T-cell (primary cell): ENCODE results near the gene FLNB. TPM values are rescaled to one million over a fixed set of nuclear protein-coding genes. Genes with fewer than 3 reads are reported as not detected.

Source experiments
- ATAC-seq, 4 experiments: fragments of 200-7000 bp in 3 of 4; fragments of 150-1000 bp in 1 of 4; cut with Tn5 transposase; replicated peaks in 1 of 4; 1 replicate in 3 of 4; 2 replicates in 1 of 4; pipeline ENCODE4 v1.10.0; 2021; ENCODE audit warnings: moderate library complexity in 3 of 4, mild to moderate bottlenecking in 2 of 4, moderate number of reproducible peaks in 1 of 4
- CTCF ChIA-PET, 2 donors: fragments of 300-600 bp; sonication (Branson Sonifier 250); formaldehyde crosslinking; loops; one replicate each; lab custom pipeline; 2022; ENCODE audit warnings: antibody characterized with exemption in 2 of 2; lab: Charles Lee
- POLR2A ChIA-PET, 2 donors: fragments of 300-600 bp; sonication (Branson Sonifier 250); formaldehyde crosslinking; loops; one replicate each; lab custom pipeline; 2022; ENCODE audit warnings: antibody characterized with exemption in 2 of 2; lab: Charles Lee
- DNase-seq, 35 experiments: peaks; one replicate each; pipeline versions ENCODE4 v3.0.0 to v3.0.0-alpha.2; 2013 to 2023
- H3K27ac ChIP-seq: one replicate; pipeline ENCODE4 v1.5.1; 2013; ENCODE audit warnings: low read length
- H3K27me3 ChIP-seq, 2 experiments: replicated peaks in 1 of 2; 1 replicate in 1 of 2; 2 replicates in 1 of 2; pipeline versions ENCODE4 v1.6.1 to v1.7.0; 2013; ENCODE audit warnings: low read length in 1 of 2, mixed read lengths in 1 of 2; ENCODE audit not compliant: control insufficient read depth in 2 of 2, insufficient read depth in 2 of 2; ENCODE audit errors: extremely low read depth in 1 of 2
- H3K36me3 ChIP-seq, 2 donors: 1 replicate in 1 of 2; 2 replicates in 1 of 2; pipeline versions ENCODE4 v1.6.1 to v1.7.0; 2013; ENCODE audit warnings: low read length in 1 of 2; ENCODE audit not compliant: control insufficient read depth in 2 of 2, insufficient read depth in 1 of 2; ENCODE audit errors: extremely low read depth in 1 of 2
- H3K4me1 ChIP-seq, 2 experiments: 1 replicate in 1 of 2; 2 replicates in 1 of 2; pipeline versions ENCODE4 v1.6.1 to v1.7.0; 2013; ENCODE audit warnings: low read length in 2 of 2, mixed read lengths in 1 of 2; ENCODE audit not compliant: insufficient read depth in 2 of 2, control insufficient read depth in 1 of 2; ENCODE audit errors: extremely low read depth in 1 of 2
- H3K4me3 ChIP-seq, 2 donors: 1 replicate in 1 of 2; 2 replicates in 1 of 2; pipeline versions ENCODE4 v1.5.1 to v1.7.0; 2013; ENCODE audit warnings: mild to moderate bottlenecking in 2 of 2, low read length in 1 of 2, moderate library complexity in 1 of 2; ENCODE audit not compliant: control insufficient read depth in 1 of 2; ENCODE audit errors: extremely low read depth in 1 of 2
- H3K9me3 ChIP-seq: 2 replicates; pipeline ENCODE4 v1.7.0; 2013
- H3K27ac Mint-ChIP-seq, 2 donors: one replicate each; pipeline ENCODE4 v1.8.0; 2020 to 2021; ENCODE audit warnings: mild to moderate bottlenecking in 2 of 2, mixed read lengths in 2 of 2
- H3K27me3 Mint-ChIP-seq, 2 donors: one replicate each; pipeline ENCODE4 v1.8.0; 2021 to 2022; ENCODE audit warnings: mixed read lengths in 2 of 2
- H3K36me3 Mint-ChIP-seq: one replicate; pipeline ENCODE4 v1.8.0; 2021; ENCODE audit warnings: mixed read lengths
- H3K4me1 Mint-ChIP-seq, 3 donors: one replicate each; pipeline ENCODE4 v1.8.0; 2020 to 2022; ENCODE audit warnings: mixed read lengths in 3 of 3, mild to moderate bottlenecking in 1 of 3
- H3K4me3 Mint-ChIP-seq, 3 donors: one replicate each; pipeline ENCODE4 v1.8.0; 2020 to 2022; ENCODE audit warnings: mild to moderate bottlenecking in 3 of 3, mixed read lengths in 3 of 3, moderate library complexity in 3 of 3
- H3K9me3 Mint-ChIP-seq, 3 donors: one replicate each; pipeline ENCODE4 v1.8.0; 2020 to 2022; ENCODE audit warnings: mixed read lengths in 3 of 3
- WGBS: methylation state at CpG from one replicate; pipeline ENCODE4 v1.1.5; 2013; ENCODE audit warnings: missing lambda C conversion rate; ENCODE audit not compliant: insufficient coverage; 5-methylcytosine and 5-hydroxymethylcytosine counted together
- total RNA-seq, 35 experiments: library from RNA in 6 of 35; stranded (reverse) in 6 of 35; fragments of 120-200 nt in 1 of 35; gene quantifications; one replicate each; pipeline versions ENCODE4 v1.2.1 to v1.2.4 and lab custom pipeline; 2013 to 2026

The FLNB gene
- total RNA-seq, 5 donors from 2014 or later (not counting 1 experiment from before 2014, with no cell fraction given): 37.0 to 79.7 (median 39.4) TPM

GRCh38 chr3:58153371-58153770 lies 145.1 kb downstream of the FLNB start:
- no peaks in the 10 kb centered on the region for H3K4me1 Mint-ChIP-seq
- Histone ChIP-seq H3K4me1 (no peaks in the 10 kb centered on the region), H3K27ac (no peak overlapping the region), H3K36me3 (peaks cover 14 to 69% of the 10 kb centered on the region in 2 donors), H3K9me3 (no peaks in the 10 kb centered on the region), H3K4me3 (no peak overlapping the region), H3K27me3 (no peaks in the 10 kb centered on the region)
- H3K27me3 Mint-ChIP-seq: no peaks in the 10 kb centered on the region
- DNase-seq (no peak), ATAC-seq (no peak)
- ChIA-PET CTCF (no interaction called here), POLR2A (no interaction called here)
- H3K9me3 Mint-ChIP-seq: no peaks in the 10 kb centered on the region
- 97% methylated on average over 16 of the region's 16 CpGs for WGBS
- no peak overlapping the region for H3K27ac Mint-ChIP-seq
- no peak overlapping the region for H3K4me3 Mint-ChIP-seq
- H3K36me3 Mint-ChIP-seq: peaks cover 66% of the 10 kb centered on the region

- Histone ChIP-seq H3K4me3 (no peak overlapping the region), H3K36me3 (peaks cover 11 to 62% of the 10 kb centered on the region in 2 donors), H3K4me1 (no peaks in the 10 kb centered on the region), H3K27ac (no peak overlapping the region), H3K9me3 (no peaks in the 10 kb centered on the region), H3K27me3 (no peaks in the 10 kb centered on the region)
- ChIA-PET CTCF (no interaction called here), POLR2A (no interaction called here)
- Mint-ChIP-seq H3K4me1 (no peaks in the 10 kb centered on the region), H3K9me3 (no peaks in the 10 kb centered on the region), H3K27me3 (no peaks in the 10 kb centered on the region), H3K36me3 (peaks cover 64% of the 10 kb centered on the region), H3K27ac (no peak overlapping the region), H3K4me3 (no peak overlapping the region)
- WGBS: 99% methylated on average over 9 of the region's 10 CpGs
- no peak for DNase-seq
- ATAC-seq: no peak
Observed at GRCh38 chr3:58154626-58155449, 146.6 kb downstream of the FLNB start.

DNA sequence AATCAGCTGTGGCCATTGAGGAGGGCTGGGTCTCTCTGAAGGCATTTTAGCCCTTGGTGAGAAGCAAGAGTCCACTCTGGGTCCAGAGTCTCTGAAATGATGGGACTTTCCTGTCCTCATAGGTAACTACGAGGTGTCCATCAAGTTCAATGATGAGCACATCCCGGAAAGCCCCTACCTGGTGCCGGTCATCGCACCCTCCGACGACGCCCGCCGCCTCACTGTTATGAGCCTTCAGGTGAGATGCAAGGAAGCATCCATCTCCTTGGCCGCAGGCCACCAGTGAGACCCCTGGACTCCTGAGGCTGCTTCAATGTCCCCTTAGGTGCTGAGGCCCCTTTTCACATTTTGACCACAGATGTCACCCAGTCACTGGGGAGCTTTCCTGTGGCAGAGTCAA lies 147.6 kb downstream of the FLNB start:
- Histone ChIP-seq H3K27me3 (no peaks in the 10 kb centered on the region), H3K36me3 (peaks cover 11 to 58% of the 10 kb centered on the region in 2 donors), H3K9me3 (no peaks in the 10 kb centered on the region), H3K27ac (no peak overlapping the region), H3K4me3 (no peak overlapping the region), H3K4me1 (no peaks in the 10 kb centered on the region)
- Mint-ChIP-seq H3K4me3 (no peak overlapping the region), H3K27ac (no peak overlapping the region), H3K4me1 (no peaks in the 10 kb centered on the region), H3K27me3 (no peaks in the 10 kb centered on the region), H3K36me3 (peaks cover 65% of the 10 kb centered on the region), H3K9me3 (no peaks in the 10 kb centered on the region)
- POLR2A ChIA-PET: interaction anchor here in 1 of 2 donors (0.7 kb wide), 1 partner anchor 24 kb away, joined by 3 read pairs; no protein-coding TSS in a partner anchor
- no peak for DNase-seq
- CTCF ChIA-PET: no interaction called here
- WGBS: 96% methylated on average over 7 of the region's 10 CpGs
- ATAC-seq: no peak

- no peak overlapping the region for H3K27ac ChIP-seq
- ChIA-PET CTCF (interaction anchor here in 1 of 2 donors (0.6 kb wide), 1 partner anchor 154 kb away, joined by 3 read pairs; no protein-coding TSS in a partner anchor), POLR2A (no interaction called here)
- 87% methylated on average over 5 of the region's 11 CpGs for WGBS
- Mint-ChIP-seq H3K36me3 (peaks cover 64% of the 10 kb centered on the region), H3K27ac (no peak overlapping the region), H3K27me3 (no peaks in the 10 kb centered on the region), H3K9me3 (no peaks in the 10 kb centered on the region), H3K4me3 (no peak overlapping the region), H3K4me1 (no peaks in the 10 kb centered on the region)
- ATAC-seq (no peak), DNase-seq (no peak)
- H3K4me1 ChIP-seq: no peaks in the 10 kb centered on the region
- no peaks in the 10 kb centered on the region for H3K9me3 ChIP-seq
- peaks cover 15 to 55% of the 10 kb centered on the region in 2 donors for H3K36me3 ChIP-seq
- no peaks in the 10 kb centered on the region for H3K27me3 ChIP-seq
- H3K4me3 ChIP-seq: no peak overlapping the region
Observed at GRCh38 chr3:58157700-58158099, 149.5 kb downstream of the FLNB start.

- H3K9me3 Mint-ChIP-seq: no peaks in the 10 kb centered on the region
- CTCF ChIA-PET: interaction anchor here in 1 of 2 donors (0.6 kb wide), 1 partner anchor 155 kb away, joined by 3 read pairs; no protein-coding TSS in a partner anchor
- WGBS: 100% methylated on average over 1 of the region's 7 CpGs
- POLR2A ChIA-PET: no interaction called here
- H3K4me3 Mint-ChIP-seq: no peak overlapping the region
- H3K9me3 ChIP-seq: no peaks in the 10 kb centered on the region
- DNase-seq (no peak), ATAC-seq (no peak)
- H3K27me3 Mint-ChIP-seq: no peaks in the 10 kb centered on the region
- H3K36me3 Mint-ChIP-seq: peaks cover 63% of the 10 kb centered on the region
- H3K27ac ChIP-seq: no peak overlapping the region
- H3K27me3 ChIP-seq: no peaks in the 10 kb centered on the region
- peaks cover 11 to 55% of the 10 kb centered on the region in 2 donors for H3K36me3 ChIP-seq
- no peak overlapping the region for H3K27ac Mint-ChIP-seq
- no peak overlapping the region for H3K4me3 ChIP-seq
- H3K4me1 Mint-ChIP-seq: no peaks in the 10 kb centered on the region
- H3K4me1 ChIP-seq: no peaks in the 10 kb centered on the region
Observed at GRCh38 chr3:58158442-58159153, 150.4 kb downstream of the FLNB start.

DNA sequence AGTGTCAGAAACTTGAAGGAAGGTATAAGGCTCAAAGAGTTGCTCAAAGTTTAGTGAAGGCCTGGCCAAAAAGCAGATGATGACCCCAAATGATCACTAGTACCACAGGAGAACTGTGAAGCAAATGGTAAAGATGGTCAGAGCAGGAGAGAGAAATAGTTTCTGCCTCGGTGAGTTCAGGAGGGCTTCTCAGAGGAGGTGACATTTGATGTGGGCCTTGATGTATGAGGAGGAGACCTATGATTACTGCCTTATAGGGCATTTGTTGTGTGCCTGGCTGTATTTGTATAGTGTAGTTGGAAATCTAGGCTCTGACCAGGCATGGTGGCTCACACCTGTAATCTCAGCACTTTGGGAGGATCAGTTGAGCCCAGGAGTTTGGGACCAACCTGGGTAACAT lies 152.2 kb downstream of the FLNB start:
- Mint-ChIP-seq H3K4me1 (no peaks in the 10 kb centered on the region), H3K27me3 (no peaks in the 10 kb centered on the region), H3K27ac (no peak overlapping the region), H3K9me3 (no peaks in the 10 kb centered on the region), H3K4me3 (no peak overlapping the region), H3K36me3 (peaks cover 63% of the 10 kb centered on the region)
- H3K4me3 ChIP-seq: no peak overlapping the region
- 100% methylated on average over 1 of the region's 1 CpG for WGBS
- no peak for DNase-seq
- no peaks in the 10 kb centered on the region for H3K27me3 ChIP-seq
- H3K36me3 ChIP-seq: peaks cover 16 to 56% of the 10 kb centered on the region in 2 donors
- ATAC-seq: no peak
- no peak overlapping the region for H3K27ac ChIP-seq
- POLR2A ChIA-PET: no interaction called here
- no peaks in the 10 kb centered on the region for H3K4me1 ChIP-seq
- no peaks in the 10 kb centered on the region for H3K9me3 ChIP-seq
- CTCF ChIA-PET: no interaction called here
